Lower lobe of right lung (tissue), 2 donors: Measurements from ENCODE around the gene KLK4. TPM values are rescaled to one million over a fixed set of nuclear protein-coding genes. Genes with fewer than 3 reads are reported as not detected.

ENCODE experiments used
- ATAC-seq, 2 donors: fragments of 200-7000 bp; cut with Tn5 transposase; one replicate each; pipeline ENCODE4 v1.9.1; 2020 to 2022; ENCODE audit warnings: mild to moderate bottlenecking in 2 of 2, moderate library complexity in 2 of 2
- DNase-seq: peaks from one replicate; pipeline ENCODE4 v3.0.0-alpha.2; 2020
- H3K27ac ChIP-seq: fragments of 200-600 bp; one replicate; pipeline ENCODE4 v1.8.0; 2022
- H3K27me3 ChIP-seq: fragments of 200-600 bp; one replicate; pipeline ENCODE4 v1.8.0; 2022; ENCODE audit warnings: low read depth
- H3K36me3 ChIP-seq: fragments of 200-600 bp; one replicate; pipeline ENCODE4 v1.8.0; 2022; ENCODE audit warnings: mild to moderate bottlenecking
- H3K4me1 ChIP-seq: fragments of 200-600 bp; one replicate; pipeline ENCODE4 v1.8.0; 2022
- H3K4me3 ChIP-seq: fragments of 200-600 bp; one replicate; pipeline ENCODE4 v1.8.0; 2022; ENCODE audit warnings: mild to moderate bottlenecking
- H3K9me3 ChIP-seq: fragments of 200-600 bp; one replicate; pipeline ENCODE4 v1.8.0; 2022
- intact Hi-C: fragments of 100-400 bp; cut with DNase I; formaldehyde crosslinking; loops from one replicate; pipeline ENCODE4 v1.11.0; 2022
- total RNA-seq: library from RNA; stranded (reverse); fragmentation: NEBNext Ultra II Directional; extraction: Animal tissue kit (Norgen Biotek cat#: 25700); gene quantifications from one replicate; pipeline ENCODE4 v1.2.1, GENCODE V29; 2021
- TF ChIP-seq, protein P1 (sequence below): fragments of 200-600 bp; IDR thresholded peaks from one replicate; pipeline ENCODE4 v1.8.0; 2022; ENCODE audit warnings: antibody characterized with exemption, mild to moderate bottlenecking
- donor health status: DM: no; HTN: yes; CAD: no; lungs with severe emphysema.

KLK4 gene
- total RNA-seq, 1 donor from 2014 or later, result not detected

GRCh38 chr19:50925734-50926133, 14.5 kb upstream of the KLK4 start:
- Histone ChIP-seq H3K36me3 (no peaks in the 10 kb centered on the region), H3K27me3 (peaks cover 49% of the 10 kb centered on the region), H3K27ac (no peak overlapping the region), H3K9me3 (no peaks in the 10 kb centered on the region), H3K4me1 (peaks cover 5% of the 10 kb centered on the region), H3K4me3 (no peak overlapping the region)
- TF ChIP-seq, protein P1, sequence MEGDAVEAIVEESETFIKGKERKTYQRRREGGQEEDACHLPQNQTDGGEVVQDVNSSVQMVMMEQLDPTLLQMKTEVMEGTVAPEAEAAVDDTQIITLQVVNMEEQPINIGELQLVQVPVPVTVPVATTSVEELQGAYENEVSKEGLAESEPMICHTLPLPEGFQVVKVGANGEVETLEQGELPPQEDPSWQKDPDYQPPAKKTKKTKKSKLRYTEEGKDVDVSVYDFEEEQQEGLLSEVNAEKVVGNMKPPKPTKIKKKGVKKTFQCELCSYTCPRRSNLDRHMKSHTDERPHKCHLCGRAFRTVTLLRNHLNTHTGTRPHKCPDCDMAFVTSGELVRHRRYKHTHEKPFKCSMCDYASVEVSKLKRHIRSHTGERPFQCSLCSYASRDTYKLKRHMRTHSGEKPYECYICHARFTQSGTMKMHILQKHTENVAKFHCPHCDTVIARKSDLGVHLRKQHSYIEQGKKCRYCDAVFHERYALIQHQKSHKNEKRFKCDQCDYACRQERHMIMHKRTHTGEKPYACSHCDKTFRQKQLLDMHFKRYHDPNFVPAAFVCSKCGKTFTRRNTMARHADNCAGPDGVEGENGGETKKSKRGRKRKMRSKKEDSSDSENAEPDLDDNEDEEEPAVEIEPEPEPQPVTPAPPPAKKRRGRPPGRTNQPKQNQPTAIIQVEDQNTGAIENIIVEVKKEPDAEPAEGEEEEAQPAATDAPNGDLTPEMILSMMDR, result no peak
- DNase-seq (no peak), ATAC-seq (no peak)
- intact Hi-C loops, result no loop called here

DNA sequence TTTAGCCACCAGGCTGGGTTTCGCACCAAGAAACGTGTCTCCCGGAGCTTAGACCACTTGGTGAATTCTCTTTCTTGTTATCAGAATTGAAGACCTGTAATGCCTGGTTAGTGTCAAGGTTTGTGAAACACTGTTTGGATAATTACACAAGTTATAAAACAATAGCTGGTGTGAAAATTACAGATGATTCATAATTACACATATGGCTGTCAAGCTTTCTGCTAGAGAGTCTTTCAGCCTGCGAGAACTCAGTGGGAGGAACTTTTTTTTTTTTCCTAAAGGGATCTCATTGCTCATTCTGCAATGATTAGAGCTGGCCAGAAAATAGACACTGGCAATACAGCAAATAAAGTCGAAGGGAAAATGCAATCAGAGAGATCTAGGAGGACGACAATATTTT, 13.4 kb upstream of the KLK4 start:
- no peaks in the 10 kb centered on the region for H3K36me3 ChIP-seq
- no peak overlapping the region for H3K27ac ChIP-seq
- ATAC-seq (no peak), DNase-seq (no peak)
- TF ChIP-seq, protein P1, result no peak
- no peaks in the 10 kb centered on the region for H3K9me3 ChIP-seq
- H3K4me1 ChIP-seq, result peaks cover 5% of the 10 kb centered on the region
- H3K27me3 ChIP-seq, result peaks cover 45% of the 10 kb centered on the region
- H3K4me3 ChIP-seq, result no peak overlapping the region
- intact Hi-C loops, result no loop called here

DNA sequence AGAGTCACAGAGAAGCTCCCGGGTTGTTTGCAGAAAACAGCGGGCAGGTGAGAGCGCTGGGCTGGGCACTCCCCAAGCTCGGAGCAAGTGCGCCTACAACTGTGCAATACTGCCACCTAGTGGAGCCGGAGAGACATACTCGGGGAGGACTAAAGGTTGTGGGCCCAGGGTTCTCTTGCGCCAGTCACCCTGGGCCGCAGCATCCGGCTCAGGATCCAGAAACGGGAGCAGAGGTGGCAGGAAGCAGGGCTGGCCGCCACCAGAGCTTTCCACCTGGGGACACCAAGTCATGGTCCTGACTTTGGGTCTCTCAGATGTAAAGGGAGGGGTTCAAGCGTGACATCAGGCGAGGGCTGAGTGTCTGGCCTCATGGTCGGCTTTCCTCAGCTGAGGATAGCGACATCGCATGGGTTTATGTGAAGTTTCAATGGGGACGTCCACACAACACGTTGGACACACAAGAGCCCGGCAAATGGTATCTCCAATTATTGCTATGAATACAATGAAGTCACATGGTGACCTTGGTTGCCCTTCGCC, 11.2 kb upstream of the KLK4 start:
- Histone ChIP-seq H3K27ac (no peak overlapping the region), H3K36me3 (no peaks in the 10 kb centered on the region), H3K9me3 (no peaks in the 10 kb centered on the region), H3K27me3 (peaks cover 34% of the 10 kb centered on the region), H3K4me3 (no peak overlapping the region), H3K4me1 (peaks cover 5% of the 10 kb centered on the region)
- intact Hi-C loops, result no loop called here
- ATAC-seq (peak; percentile 95 to 96), DNase-seq (peak; percentile 68)
- TF ChIP-seq, protein P1, result peak; percentile 84

DNA sequence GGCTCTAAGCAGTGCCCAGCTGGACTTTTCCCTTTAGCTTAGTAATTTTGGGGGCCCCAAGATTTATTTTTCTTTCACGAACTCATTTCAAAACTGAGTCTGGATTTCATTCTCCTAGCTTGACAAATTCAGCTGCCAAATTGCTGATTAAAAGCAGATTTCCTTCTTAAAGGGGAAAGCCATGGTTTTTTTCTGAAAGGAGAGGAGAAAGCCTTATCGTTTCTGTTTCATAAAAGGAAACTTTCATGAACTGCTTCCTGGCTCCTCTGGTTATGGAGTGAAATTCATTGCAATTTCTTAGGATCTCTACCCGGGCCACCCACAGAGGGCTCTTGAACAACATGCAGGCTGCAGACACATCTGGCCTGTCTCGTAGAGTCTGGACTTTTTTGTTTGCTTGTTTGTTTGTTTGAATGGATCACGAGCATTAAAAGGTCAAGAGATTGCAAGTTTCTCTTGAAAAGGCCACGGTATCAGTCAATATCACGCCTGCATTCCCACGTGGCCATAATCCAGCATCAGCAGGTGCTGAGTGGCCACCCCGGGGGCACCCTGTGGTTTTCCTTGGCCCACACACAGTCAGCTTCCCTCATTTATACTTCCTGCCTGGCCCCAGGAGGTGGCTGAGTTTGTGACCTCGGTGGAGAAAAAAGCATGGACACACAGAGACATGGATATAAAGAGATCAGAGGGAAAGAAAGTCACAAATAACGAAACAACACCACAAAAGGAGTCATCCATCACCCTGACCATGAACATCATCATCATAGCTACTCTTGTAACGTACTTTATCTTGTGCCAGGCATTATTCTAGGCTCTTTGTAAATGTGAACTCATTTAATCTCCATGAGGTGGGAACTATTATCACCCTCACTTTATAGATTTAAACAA, 10.5 kb upstream of the KLK4 start:
- no peak overlapping the region for H3K27ac ChIP-seq
- peak in 1 of 2 donors; percentile 50 for ATAC-seq

GRCh38 chr19:50916069-50916468, 4.9 kb upstream of the KLK4 start:
- H3K27ac ChIP-seq, result no peak overlapping the region
- TF ChIP-seq, protein P1, result no peak
- DNase-seq, result no peak
- H3K4me3 ChIP-seq, result no peak overlapping the region
- H3K36me3 ChIP-seq, result no peaks in the 10 kb centered on the region
- H3K9me3 ChIP-seq, result no peaks in the 10 kb centered on the region
- H3K27me3 ChIP-seq, result peaks cover 48% of the 10 kb centered on the region
- H3K4me1 ChIP-seq, result no peaks in the 10 kb centered on the region
- no peak for ATAC-seq
- intact Hi-C loops, result no loop called here

More for the DNA sequence above, 10.5 kb upstream of the KLK4 start:
- Histone ChIP-seq H3K27me3 (peaks cover 40% of the 10 kb centered on the region), H3K36me3 (no peaks in the 10 kb centered on the region), H3K4me1 (peaks cover 5% of the 10 kb centered on the region), H3K9me3 (no peaks in the 10 kb centered on the region), H3K4me3 (no peak overlapping the region)
- intact Hi-C loops, result no loop called here
- TF ChIP-seq, protein P1, result no peak
- no peak for DNase-seq
